HG03045 (cell line): ENCODE data around the gene FSCN2.
"Not testable (repeated sequence)": the region's sequence is repeated elsewhere in the genome, so short reads cannot be mapped to it uniquely, and the experiment has no call there.

ENCODE experiments used
- ATAC-seq: cut with Tn5 transposase; IDR thresholded peaks from one replicate; pipeline ENCODE4 v1.9.1; 2021; ENCODE audit warnings: mild to moderate bottlenecking, moderate library complexity; ENCODE audit not compliant: unreplicated experiment

The FSCN2 gene

DNA sequence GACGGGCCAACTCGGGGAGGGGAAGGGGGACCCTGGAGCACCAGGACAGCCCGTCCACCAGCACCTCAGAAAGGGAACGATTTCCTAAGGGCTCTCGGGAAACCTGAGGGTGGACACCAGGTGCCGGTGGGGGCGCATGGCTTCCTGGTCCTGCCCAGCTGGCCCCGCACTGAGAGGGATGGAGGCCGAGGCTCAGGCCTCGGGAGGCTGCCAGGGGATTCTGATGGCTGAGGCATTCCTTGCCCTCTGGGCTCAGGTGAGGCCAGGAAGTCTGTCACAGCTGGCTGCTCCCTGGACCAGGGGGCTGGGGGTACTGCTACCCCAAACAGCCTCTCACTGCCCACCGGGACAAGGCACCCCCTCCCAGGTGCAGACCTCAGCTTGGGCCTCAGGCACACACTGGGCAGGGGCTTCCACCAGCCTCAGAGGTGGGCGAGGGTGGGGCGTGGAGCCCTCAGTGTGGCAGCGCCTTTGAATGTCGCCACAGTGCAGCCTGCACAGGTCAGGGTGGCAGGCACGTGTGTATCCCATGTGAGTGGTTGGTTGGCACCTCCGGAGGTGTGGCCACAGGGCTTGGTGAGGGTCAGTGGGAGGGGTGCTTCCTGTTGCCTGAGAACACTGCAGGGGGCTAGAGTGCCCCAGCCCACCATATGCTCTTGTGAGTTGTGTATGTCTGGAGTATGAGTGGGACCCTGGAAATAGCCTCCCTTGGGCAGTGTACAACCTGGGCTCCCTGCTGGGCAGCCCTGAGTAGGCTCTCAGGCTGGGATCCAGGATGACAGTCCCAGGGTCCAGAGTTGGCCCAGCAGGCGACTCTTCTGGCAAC is 3.9 kb upstream of the FSCN2 start:
- no peak for ATAC-seq

DNA sequence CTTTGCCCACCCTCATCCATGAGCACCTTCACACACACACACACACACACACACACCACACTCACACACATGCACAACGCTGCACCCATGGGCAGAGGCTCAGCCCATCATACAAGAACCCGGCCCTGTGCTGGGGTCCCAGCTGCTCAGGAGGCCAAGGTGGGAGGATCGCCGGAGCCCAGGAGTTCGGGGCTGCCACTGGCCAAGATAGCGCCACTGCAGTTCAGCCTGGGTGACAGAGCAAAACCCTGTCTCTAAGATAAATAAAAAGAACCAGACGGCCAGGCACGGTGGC is 3.4 kb upstream of the FSCN2 start:
- ATAC-seq, result no peak

DNA sequence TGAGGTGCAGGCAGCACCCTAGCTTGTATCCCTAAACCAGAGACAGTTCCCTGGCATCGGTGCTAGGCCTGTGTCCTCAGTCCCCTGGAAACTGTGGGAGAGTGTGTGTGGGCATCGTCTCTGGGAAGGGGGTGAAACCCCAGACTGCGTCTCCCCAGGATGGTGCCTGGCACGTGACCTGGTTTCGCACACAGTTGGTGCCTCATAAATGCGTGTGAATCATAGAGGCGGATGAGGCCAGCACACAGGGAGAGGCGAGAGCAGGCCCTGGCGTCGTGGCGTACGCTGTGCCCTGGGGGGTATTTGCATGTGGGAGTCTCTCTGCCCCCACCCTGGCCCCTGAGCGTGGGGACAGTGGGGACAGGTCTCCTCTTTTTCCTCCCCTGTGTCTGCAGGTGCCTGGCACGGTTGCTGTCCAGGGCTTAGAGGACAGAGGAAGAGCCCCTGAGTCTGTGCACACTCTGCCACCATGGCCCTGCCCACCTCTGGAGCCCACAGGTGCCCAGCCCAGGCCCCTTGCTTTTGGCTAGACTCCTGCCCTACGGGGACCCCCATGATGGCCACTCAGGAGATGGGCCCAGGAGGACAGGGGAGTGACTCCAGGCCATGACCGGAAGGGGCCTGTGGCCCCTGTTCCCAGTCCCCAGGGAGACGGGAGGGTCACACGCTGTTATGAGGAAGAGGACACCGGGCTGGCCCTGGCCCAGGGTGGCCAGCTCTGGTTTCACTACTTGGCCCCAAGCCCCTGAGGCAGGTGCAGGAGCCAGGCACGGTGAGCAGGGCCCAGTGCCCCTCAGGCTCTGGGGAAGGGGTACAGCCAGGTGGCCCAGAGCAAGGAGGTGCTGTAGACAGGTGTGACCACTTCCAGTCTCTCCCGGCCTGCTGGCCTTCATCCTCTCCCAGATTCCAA is 1.3 kb upstream of the FSCN2 start:
- ATAC-seq, result no peak

DNA sequence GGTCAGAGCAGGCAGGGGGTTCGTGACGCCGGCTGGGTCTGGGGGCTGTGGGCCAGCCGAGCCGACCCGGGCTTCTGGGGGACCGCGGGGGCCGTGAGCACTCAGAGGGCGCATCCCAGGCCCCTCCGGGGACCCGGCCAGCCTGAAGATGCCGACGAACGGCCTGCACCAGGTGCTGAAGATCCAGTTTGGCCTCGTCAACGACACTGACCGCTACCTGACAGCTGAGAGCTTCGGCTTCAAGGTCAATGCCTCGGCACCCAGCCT is 140 bp downstream of the FSCN2 start:
- no peak for ATAC-seq

DNA sequence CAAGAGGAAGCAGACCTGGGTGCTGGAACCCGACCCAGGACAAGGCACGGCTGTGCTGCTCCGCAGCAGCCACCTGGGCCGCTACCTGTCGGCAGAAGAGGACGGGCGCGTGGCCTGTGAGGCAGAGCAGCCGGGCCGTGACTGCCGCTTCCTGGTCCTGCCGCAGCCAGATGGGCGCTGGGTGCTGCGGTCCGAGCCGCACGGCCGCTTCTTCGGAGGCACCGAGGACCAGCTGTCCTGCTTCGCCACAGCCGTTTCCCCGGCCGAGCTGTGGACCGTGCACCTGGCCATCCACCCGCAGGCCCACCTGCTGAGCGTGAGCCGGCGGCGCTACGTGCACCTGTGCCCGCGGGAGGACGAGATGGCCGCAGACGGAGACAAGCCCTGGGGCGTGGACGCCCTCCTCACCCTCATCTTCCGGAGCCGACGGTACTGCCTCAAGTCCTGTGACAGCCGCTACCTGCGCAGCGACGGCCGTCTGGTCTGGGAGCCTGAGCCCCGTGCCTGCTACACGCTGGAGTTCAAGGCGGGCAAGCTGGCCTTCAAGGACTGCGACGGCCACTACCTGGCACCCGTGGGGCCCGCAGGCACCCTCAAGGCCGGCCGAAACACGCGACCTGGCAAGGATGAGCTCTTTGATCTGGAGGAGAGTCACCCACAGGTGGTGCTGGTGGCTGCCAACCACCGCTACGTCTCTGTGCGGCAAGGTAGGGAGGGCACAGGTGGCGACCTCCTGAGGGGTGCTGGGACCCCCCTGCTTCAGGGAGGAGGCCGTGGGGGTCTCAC is 667 bp downstream of the FSCN2 start:
- no peak for ATAC-seq

DNA sequence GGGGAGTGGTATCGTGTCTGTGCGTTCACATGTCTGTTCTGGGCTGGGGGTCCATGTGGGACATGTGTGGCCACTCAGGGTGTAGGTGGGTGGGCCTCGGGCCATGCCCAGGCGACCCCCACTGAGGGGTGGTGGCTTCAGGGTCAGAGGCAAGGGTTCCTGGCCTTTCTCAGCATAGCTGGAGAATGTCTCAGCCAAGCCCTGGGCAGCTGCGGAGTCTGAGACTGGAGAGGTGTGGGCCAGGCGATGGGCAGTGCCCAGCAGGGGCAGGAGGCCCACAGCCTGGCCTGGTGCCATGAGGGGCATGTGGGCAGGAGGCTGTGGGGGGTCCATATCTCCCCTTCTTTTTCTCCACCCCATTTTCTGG is 1.2 kb downstream of the FSCN2 start:
- no peak for ATAC-seq

DNA sequence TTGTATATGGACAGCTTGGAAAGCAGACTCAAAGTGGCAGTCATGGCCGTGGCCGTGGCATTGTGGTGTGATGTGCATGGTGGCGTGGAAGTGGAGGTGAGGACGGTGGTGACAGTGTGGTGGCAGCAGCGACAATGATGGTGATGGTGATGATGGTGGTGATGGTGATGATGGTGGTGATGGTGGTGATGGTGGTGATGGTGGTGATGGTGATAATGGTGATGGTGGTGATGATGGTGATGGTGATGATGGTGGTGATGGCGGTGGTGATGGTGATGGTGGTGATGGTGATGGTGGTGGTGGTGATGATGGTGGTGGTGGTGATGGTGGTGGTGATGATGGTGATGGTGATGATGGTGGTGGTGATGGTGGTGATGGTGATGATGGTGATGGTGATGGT is 2.8 kb downstream of the FSCN2 start:
- not testable (repeated sequence) for ATAC-seq

DNA sequence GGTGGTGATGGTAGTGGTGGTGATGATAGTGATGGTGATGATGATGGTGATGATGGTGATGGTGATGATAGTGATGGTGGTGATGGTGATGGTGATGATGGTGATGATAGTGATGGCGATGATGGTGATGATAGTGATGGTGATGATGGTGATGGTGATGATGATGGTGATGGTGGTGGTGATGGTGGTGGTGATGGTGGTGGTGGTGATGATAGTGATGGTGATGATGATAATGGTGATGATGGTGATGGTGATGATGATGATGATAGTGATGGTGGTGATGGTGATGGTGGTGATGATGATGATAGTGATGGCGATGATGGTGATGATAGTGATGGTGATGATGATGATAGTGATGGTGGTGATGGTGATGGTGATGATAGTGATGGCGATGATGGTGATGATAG is 3.8 kb downstream of the FSCN2 start:
- ATAC-seq, result not testable (repeated sequence)

DNA sequence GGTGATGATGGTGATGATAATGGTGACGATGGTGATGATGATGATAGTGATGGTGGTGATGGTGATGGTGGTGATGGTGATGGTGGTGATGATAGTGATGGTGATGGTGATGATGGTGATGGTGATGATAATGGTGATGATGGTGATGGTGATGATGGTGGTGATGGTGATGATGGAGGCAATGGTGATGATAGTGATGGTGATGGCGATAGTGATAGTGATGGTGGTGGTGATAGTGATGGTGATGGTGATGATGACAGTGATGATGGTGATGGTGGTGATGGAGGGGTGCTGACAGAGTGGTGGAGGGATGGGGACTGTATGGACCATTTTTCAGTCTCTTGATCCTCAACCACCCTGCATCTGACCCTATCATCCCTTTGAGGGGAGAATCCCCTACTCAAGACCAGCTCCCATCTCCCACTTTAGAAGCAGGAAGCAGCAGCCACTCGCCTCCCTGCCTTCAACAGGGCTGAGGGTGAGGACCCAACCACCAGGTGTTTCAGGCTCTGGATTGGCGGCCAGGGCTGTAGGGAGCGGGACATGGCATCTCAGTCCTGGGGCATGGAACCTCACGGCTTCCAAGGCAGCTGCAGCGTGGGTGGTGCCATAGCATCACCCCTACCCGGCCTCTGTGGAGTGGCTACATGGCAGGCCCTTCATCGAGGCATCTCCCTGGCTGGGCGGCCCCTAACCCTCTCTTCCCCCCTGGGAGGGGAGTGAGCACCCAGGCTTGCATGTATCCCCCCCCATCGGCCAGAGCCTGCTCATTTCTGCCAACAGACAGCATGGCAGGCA is 4.5 kb downstream of the FSCN2 start:
- ATAC-seq, result no peak

DNA sequence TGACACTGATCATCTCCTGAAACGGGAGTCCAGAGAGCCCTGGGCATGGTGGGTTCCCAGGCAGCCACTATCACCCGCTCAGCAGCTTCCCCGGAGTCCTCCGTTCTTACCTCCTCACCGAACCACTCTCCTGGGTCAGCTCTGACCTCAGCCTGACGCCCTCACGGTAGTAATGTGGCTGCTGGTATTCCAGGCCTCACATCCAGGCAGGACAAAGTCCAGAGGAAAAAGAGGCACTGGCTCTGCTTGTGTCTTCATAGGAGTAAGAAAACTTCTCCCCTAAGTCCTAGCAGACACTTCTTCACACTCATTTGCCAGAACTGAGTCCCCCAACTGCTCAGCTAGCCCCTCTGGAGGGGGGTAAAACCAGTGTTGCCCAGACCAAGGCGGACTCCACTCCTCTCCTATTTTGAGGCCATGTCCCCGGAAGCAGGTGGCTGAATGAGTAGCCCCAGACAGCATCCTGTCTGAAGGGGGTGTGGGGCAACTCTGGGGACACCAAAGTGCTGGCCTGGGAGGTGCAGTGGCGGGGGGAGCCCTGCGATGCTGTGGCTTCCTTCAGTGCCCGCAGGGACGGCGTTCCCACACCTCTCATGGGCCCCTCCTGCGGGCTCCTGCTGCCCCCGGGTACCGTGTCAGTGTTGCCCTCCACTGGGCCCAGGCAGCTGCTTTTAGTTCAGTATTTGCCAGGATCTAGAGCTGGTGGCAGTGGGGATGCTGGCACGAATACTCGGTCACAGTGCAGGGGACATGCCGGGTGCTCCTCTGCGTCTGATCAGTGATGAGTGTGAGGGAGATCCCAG is 5.4 kb downstream of the FSCN2 start:
- ATAC-seq, result no peak

DNA sequence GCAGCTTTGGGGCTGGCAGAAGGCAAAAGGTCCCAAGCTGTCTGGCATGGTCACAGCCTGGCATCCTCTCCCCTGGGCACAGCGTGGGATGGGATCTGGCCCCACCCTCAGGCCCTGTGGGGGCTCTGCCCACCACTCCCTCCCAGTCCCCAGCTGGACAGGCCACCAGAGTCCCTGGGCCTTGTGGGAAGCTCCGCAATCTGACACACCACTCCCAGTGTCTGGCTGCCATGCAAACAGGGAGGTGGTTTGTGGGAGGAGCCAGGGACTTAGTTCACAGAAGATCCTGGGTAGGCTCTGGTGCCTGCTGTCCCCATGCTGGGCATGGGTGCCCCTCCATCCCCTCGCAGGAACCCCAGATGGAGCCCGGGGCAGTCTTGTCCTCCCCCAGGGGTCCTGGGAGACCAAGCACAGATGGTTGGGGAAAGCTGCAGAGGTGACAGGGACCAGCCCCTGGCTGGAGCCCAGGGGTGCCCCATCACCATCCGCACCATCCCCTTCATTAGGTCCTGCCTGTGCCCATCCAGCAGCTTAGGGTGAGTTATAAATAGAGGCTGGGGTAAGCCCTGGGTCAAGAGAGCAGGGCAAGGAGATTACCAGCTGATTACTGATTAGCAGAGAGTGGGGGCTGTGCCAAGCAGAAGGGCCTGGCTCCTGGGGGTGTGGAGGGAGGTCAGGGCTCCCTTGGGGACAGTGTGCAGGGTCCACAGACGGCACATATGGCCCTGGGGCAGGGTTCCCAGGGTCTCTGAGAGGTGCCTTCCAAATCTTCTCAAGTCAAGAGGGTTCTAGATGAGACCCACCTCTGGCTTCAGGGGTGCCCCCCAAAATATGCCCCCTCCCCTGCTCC is 6.2 kb downstream of the FSCN2 start:
- ATAC-seq, result no peak

DNA sequence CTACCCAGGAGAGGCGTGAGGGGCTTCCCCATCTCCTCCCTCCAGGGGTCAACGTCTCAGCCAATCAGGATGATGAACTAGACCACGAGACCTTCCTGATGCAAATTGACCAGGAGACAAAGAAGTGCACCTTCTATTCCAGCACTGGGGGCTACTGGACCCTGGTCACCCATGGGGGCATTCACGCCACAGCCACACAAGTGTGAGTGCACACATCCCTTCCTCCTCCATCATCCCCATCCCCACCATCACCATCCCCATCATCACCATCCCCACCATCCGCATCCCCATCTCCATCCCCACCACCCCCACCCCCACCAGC is 6.8 kb downstream of the FSCN2 start:
- ATAC-seq, result no peak

DNA sequence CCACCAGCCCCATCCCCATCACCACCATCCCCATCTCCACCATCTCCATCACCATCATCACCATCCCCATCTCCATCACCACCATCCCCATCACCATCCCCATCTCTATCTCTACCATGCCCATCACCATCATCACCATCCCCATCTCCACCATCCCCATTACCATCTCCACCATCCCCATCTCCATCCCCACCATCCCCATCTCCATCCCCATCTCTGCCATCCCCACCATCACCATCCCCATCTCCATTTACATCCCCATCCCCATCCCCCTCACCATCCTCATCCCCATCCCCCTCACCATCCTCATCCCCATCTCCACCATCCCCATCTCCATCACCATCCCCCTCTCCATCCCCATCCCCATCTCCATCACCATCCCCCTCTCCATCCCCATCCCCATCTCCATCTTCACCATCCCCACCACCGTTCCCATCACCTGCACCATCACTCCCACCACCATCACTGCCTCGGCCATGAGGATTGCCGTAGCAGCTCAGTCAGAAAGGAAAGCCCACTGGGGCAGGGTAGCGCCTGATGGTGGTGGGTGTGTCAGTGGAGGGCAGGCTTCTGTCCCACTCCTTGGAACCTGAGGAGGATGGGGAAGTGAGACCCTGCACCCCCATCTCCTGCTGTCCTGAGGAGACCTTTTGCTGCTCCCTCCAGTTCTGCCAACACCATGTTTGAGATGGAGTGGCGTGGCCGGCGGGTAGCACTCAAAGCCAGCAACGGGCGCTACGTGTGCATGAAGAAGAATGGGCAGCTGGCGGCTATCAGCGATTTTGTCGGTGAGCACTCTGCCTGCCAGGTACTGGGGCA is 7.5 kb downstream of the FSCN2 start:
- ATAC-seq, result no peak

DNA sequence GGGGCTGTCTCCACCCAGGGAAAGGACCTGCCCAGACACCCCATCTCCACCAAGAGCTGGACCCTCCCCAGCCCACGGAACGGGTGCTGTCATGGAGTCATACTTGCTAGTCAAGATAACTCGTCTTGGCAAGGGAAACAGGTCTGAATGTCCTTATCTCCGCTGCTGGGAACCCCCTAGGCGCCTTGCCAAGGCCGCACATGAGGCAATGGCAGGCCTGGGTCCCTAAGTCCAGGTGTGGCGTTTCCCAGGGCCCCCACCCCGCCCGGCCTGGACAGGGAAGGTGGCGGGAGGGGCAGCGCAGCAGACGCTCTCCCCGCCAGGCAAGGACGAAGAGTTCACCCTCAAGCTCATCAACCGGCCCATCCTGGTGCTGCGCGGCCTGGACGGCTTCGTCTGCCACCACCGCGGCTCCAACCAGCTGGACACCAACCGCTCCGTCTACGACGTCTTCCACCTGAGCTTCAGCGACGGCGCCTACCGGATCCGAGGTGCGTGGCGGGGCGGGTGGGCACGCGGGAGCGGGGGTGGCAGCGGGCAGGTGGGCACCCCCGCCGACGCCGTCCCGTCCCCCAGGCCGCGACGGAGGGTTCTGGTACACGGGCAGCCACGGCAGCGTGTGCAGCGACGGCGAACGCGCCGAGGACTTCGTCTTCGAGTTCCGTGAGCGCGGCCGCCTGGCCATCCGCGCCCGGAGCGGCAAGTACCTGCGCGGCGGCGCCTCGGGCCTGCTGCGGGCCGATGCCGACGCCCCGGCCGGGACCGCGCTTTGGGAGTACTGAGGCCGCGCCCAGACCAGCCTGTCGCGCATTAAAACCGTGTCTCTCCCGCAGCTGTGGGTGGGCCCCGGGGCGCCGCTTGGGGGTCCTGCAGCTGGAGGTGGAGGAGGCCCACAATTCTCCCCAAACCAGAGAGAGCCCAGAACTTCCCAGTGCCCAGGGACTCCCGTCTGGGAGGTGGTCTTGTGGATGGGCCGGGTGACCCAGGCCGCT is 8.4 kb downstream of the FSCN2 start:
- no peak for ATAC-seq

DNA sequence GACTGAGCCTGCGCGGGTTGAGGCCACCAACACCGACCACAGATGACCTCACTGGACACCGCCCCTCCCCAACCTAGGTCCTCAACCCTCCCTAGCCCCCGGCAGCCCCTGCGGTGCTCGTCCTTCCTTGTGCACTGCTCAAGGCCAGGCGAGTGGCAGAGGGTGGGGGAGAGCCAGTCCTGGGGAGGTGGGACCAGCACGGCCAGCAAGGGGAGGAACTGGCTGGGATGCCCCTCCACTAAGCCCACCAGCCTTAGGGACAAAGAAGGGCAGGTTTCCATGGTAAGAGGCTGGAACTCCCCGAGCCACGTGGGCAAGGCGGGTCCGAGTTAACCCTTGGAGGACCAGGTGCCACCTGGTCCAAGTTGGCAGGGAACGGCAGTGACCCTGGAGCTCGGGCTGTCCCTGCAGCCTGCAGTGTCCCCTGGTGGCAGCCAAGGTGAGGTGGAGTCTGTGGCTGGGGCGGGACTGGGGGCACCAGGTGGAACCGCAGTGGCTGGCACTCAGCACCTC is 9.2 kb downstream of the FSCN2 start:
- ATAC-seq, result no peak

DNA sequence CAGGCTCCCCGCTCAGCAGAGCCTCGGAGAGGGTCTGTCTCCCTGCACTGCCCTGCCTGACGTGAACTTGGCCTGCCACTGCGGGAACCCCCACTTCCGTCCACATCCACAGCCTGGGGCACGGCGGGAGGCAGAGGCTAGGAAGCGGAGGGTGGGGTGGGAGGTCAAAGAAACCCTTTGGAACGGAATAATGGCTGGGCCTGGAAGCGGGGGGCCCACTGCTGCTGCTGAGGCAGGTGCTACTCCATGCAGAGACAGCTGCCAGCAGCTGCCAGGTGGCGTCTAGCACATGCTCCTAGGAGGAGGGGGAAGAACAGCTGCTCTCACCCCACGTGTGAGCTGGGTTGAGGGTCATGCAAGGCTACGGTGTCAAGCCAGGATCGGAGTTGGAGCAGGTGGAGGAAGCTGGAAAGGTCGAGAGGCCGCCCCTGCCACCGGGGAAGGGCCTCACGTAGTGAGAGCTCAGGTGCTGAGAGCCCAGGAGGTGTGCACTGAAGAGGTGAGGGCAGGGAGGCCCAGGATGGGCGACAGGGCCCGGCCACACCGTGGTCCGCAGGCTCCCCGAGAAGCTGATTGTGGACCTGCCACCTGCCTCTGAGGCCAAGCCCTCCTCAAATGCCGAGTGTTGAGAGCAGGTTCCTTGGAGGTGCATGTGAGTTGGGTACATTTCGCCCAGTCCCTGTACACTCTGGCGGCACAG is 9.8 kb downstream of the FSCN2 start:
- no peak for ATAC-seq
